ENCODE results near the gene LACTBL1. TPM values are rescaled to one million over a fixed set of nuclear protein-coding genes. Genes with fewer than 3 reads are reported as not detected.

The LACTBL1 gene
- total and polyA plus RNA-seq, 2 of the 8 experiments (the other 6 are each of a cell fraction or from before 2014, with no cell fraction given): not detected

DNA sequence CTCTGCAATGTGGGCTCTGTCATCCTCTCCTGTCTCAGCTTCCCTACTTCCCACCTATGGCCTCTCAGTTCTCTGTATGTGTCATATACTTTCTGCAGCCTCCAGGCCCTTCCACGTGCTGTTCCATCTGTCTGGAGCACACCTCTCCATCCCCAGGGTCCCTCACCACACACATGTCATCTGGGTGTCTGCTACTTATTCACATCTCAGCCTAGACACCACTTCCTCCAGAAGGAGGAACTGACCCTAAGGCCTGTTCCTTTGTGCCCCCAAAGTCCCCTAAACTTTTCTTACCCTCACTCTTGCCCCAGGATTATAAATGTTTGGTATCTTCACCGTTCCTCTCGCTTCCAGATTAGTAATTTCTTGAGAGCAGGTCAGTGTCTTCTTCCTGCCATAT is 10.1 kb downstream of the LACTBL1 start:
- CTCF ChIA-PET (ENCODE audit: partially characterized antibody): interaction anchor here (1.0 to 5.4 kb wide), 3 partner anchors 14 to 290 kb away, joined by 3 to 39 read pairs (median 5); no protein-coding TSS in a partner anchor
- no peak overlapping the region for H3K4me3 ChIP-seq (ENCODE audit: extremely low read depth in 1 of 4, insufficient read depth in 2 of 4, low read depth in 3 of 4, low read length in 4 of 4)

More for the DNA sequence above, 10.1 kb downstream of the LACTBL1 start:
- no peak overlapping the region for H2AFZ ChIP-seq (ENCODE audit: low read length)
- no peak overlapping the region for H3K23ac ChIP-seq (ENCODE audit: insufficient read length)
- H3K4me1 ChIP-seq (replicated peaks in 1 of 4; ENCODE audit: control insufficient read depth in 3 of 4, insufficient read depth in 4 of 4, low read length in 3 of 4): no peaks in the 10 kb centered on the region
- H3K36me3 ChIP-seq (ENCODE audit: control insufficient read depth in 2 of 4, insufficient read depth in 4 of 4, low read length in 3 of 4): no peaks in the 10 kb centered on the region
- POLR2A ChIA-PET (ENCODE audit: partially characterized antibody): no interaction called here
- H3K18ac ChIP-seq (ENCODE audit: extremely low read depth, low read length): no peak overlapping the region
- 55% methylated on average over 3 of the region's 3 CpGs; no CpG with 5 or more reads in 1 of the 2 experiments for WGBS, 2 experiments (ENCODE audit: extremely low coverage in 1 of 2, insufficient coverage in 1 of 2, insufficient read length in 1 of 2, insufficient replicate concordance in 2 of 2, low coverage in 1 of 2, low lambda C conversion rate in 2 of 2, missing lambda C conversion rate in 1 of 2)
- H4K20me1 ChIP-seq (replicated peaks in 1 of 2; ENCODE audit: control insufficient read depth in 1 of 2, insufficient read depth in 2 of 2, low read length in 2 of 2): no peaks in the 10 kb centered on the region
- H3K14ac ChIP-seq (ENCODE audit: insufficient read length): no peak overlapping the region
- no peak for DNase-seq (ENCODE audit: low read depth in 1 of 2, low spot score in 2 of 2)
- no peak overlapping the region for H4K8ac ChIP-seq (ENCODE audit: extremely low read depth, insufficient read depth, low read length)
- H2AK5ac ChIP-seq (ENCODE audit: low read depth, low read length): no peak overlapping the region
- FAIRE-seq: no peak
- no peak overlapping the region for H3K56ac ChIP-seq (replicated peaks; ENCODE audit: insufficient read length, low read depth, low read length)
- no peak overlapping the region for H4K5ac ChIP-seq (ENCODE audit: insufficient read length, low read depth, low read length)
- H3K79me1 ChIP-seq (ENCODE audit: low read depth, low read length): no peaks in the 10 kb centered on the region
- no peak overlapping the region for H3K27ac ChIP-seq (ENCODE audit: low read depth, low read length)
- H3K23me2 ChIP-seq (ENCODE audit: low read depth, low read length): no peaks in the 10 kb centered on the region
- H2BK12ac ChIP-seq (ENCODE audit: low read depth, low read length): no peak overlapping the region
- H3K79me2 ChIP-seq (ENCODE audit: control insufficient read depth in 1 of 2, insufficient read depth in 2 of 2, low read length in 2 of 2): no peaks in the 10 kb centered on the region
- H3K4me2 ChIP-seq (ENCODE audit: insufficient read depth in 1 of 2, low read depth in 2 of 2, low read length in 2 of 2): no peak overlapping the region
- no peak overlapping the region for H4K91ac ChIP-seq (replicated peaks; ENCODE audit: insufficient read length, low read length)
- no peak overlapping the region for H2BK20ac ChIP-seq (ENCODE audit: low read length)
- H2BK15ac ChIP-seq (ENCODE audit: low read length): no peak overlapping the region
- no peak overlapping the region for H2BK120ac ChIP-seq (replicated peaks; ENCODE audit: low read depth, low read length)
- no peak overlapping the region for H2BK5ac ChIP-seq (ENCODE audit: low read depth, low read length)
- no peak for TF ChIP-seq BCL11A (IDR thresholded peaks at IDR 0.05; ENCODE audit: low read depth in 2 of 2, low read length in 2 of 2)
- no peak for TF ChIP-seq POLR2A (IDR thresholded peaks at IDR 0.05; ENCODE audit: control extremely low read depth in 1 of 2, low read depth in 2 of 2, low read length in 2 of 2)
- no peak for TF ChIP-seq TEAD4 (IDR thresholded peaks at IDR 0.05; ENCODE audit: low read depth, low read length)
- TF ChIP-seq RFX5 (IDR thresholded peaks at IDR 0.05; ENCODE audit: borderline replicate concordance, low read depth, low read length): no peak
- TF ChIP-seq CTBP2 (IDR thresholded peaks at IDR 0.05; ENCODE audit: borderline replicate concordance, insufficient read depth, insufficient read length, low read length): no peak
- no peak for TF ChIP-seq EP300 (IDR thresholded peaks at IDR 0.05; ENCODE audit: borderline replicate concordance in 1 of 2, low read depth in 2 of 2, low read length in 2 of 2)
- TF ChIP-seq POU5F1 (IDR thresholded peaks at IDR 0.05; ENCODE audit: low read depth, low read length): no peak
- TF ChIP-seq RXRA (IDR thresholded peaks at IDR 0.05; ENCODE audit: insufficient read depth, low read depth, low read length): no peak
- no peak for TF ChIP-seq RNF2 (IDR thresholded peaks at IDR 0.05; ENCODE audit: borderline replicate concordance, low read depth, low read length, missing control alignments, poor library complexity, severe bottlenecking)
- no peak for TF ChIP-seq CEBPB (IDR thresholded peaks at IDR 0.05; ENCODE audit: low read depth, low read length)
- no peak for TF ChIP-seq NANOG (IDR thresholded peaks at IDR 0.05; ENCODE audit: insufficient read depth, low read depth, low read length, poor library complexity, severe bottlenecking)
- no peak overlapping the region for H3K4ac ChIP-seq (replicated peaks; ENCODE audit: insufficient read length, low read depth, low read length)
- H3K9me3 ChIP-seq (ENCODE audit: insufficient read depth in 2 of 2, low read depth in 1 of 2, low read length in 1 of 2): no peaks in the 10 kb centered on the region
- peaks cover 0 to 2% (median 0%) of the 10 kb centered on the region in 4 experiments; a peak in 2 of 7 replicates for H3K27me3 ChIP-seq (replicated peaks in 1 of 4; ENCODE audit: control insufficient read depth in 3 of 4, extremely low read depth in 1 of 4, insufficient read depth in 3 of 4, low read length in 3 of 4)
- H3K9ac ChIP-seq (replicated peaks in 1 of 4; ENCODE audit: extremely low read depth in 1 of 4, low read depth in 3 of 4, low read length in 3 of 4): no peak overlapping the region

Measured in H1 (cell line).